HG02981 (cell line): Measurements from ENCODE around the gene ANK3.
"Not testable (repeated sequence)": the region's sequence is repeated elsewhere in the genome, so short reads cannot be mapped to it uniquely, and the experiment has no call there.

Experiments used
- ATAC-seq: cut with Tn5 transposase; IDR thresholded peaks from one replicate; pipeline ENCODE4 v1.9.1; 2021; ENCODE audit warnings: mild to moderate bottlenecking, moderate library complexity; ENCODE audit not compliant: unreplicated experiment

Gene ANK3

GRCh38 chr10:60311821-60312220 lies 77.9 kb downstream of the ANK3 start:
- ATAC-seq, result no peak

- no peak for ATAC-seq
Measured at GRCh38 chr10:60310740-60311139, 78.9 kb downstream of the ANK3 start.

GRCh38 chr10:60309891-60310290 lies 79.8 kb downstream of the ANK3 start:
- no peak for ATAC-seq

- no peak for ATAC-seq
Measured at GRCh38 chr10:60309371-60309770, 80.3 kb downstream of the ANK3 start.

GRCh38 chr10:60305380-60305892 lies 84.2 kb downstream of the ANK3 start:
- no peak for ATAC-seq

- ATAC-seq, result no peak
Measured at GRCh38 chr10:60304829-60305379, 84.8 kb downstream of the ANK3 start.

GRCh38 chr10:60303778-60304177 lies 85.9 kb downstream of the ANK3 start:
- ATAC-seq, result no peak

GRCh38 chr10:60299961-60300883 lies 89.5 kb downstream of the ANK3 start:
- ATAC-seq, result no peak

- no peak for ATAC-seq
Measured at GRCh38 chr10:60299390-60299778, 90.3 kb downstream of the ANK3 start.

GRCh38 chr10:60298408-60299389 lies 91.0 kb downstream of the ANK3 start:
- ATAC-seq, result no peak

- no peak for ATAC-seq
Measured at GRCh38 chr10:60296073-60296472, 93.6 kb downstream of the ANK3 start.

- ATAC-seq, result no peak
Measured at GRCh38 chr10:60295028-60295937, 94.4 kb downstream of the ANK3 start.

GRCh38 chr10:60293581-60294175 lies 96.0 kb downstream of the ANK3 start:
- no peak for ATAC-seq

GRCh38 chr10:60292998-60293397 lies 96.7 kb downstream of the ANK3 start:
- ATAC-seq, result no peak

GRCh38 chr10:60292536-60292935 lies 97.1 kb downstream of the ANK3 start:
- ATAC-seq, result not testable (repeated sequence)

- no peak for ATAC-seq
Measured at GRCh38 chr10:60291344-60291930, 98.2 kb downstream of the ANK3 start.

GRCh38 chr10:60290558-60290957 lies 99.1 kb downstream of the ANK3 start:
- no peak for ATAC-seq

- no peak for ATAC-seq
Measured at GRCh38 chr10:60289800-60290199, 99.9 kb downstream of the ANK3 start.

GRCh38 chr10:60288256-60288655 lies 101.4 kb downstream of the ANK3 start:
- no peak for ATAC-seq
